Chondrocyte (in vitro differentiated cells): ENCODE data around the gene FBLN5. TPM values are rescaled to one million over a fixed set of nuclear protein-coding genes. Genes with fewer than 3 reads are reported as not detected.

Experiments used
- DNase-seq: peaks from one replicate; pipeline ENCODE4 v3.0.0; 2021; ENCODE audit warnings: mixed read lengths, low spot score
- H3K27ac Mint-ChIP-seq: one replicate; pipeline ENCODE4 v1.8.0; 2021; ENCODE audit warnings: mild to moderate bottlenecking, moderate library complexity, mixed read lengths; ENCODE audit not compliant: unreplicated experiment
- H3K27me3 Mint-ChIP-seq: 2 replicates; pipeline ENCODE4 v1.8.0; 2021; ENCODE audit warnings: low read depth, mixed read lengths
- H3K36me3 Mint-ChIP-seq: 2 replicates; pipeline ENCODE4 v1.8.0; 2021; ENCODE audit warnings: low read depth, mixed read lengths
- H3K4me1 Mint-ChIP-seq: 2 replicates; pipeline ENCODE4 v1.8.0; 2021; ENCODE audit warnings: low read depth, mild to moderate bottlenecking, mixed read lengths
- H3K4me3 Mint-ChIP-seq: one replicate; pipeline ENCODE4 v1.8.0; 2021; ENCODE audit warnings: mild to moderate bottlenecking, moderate library complexity, mixed read lengths; ENCODE audit not compliant: unreplicated experiment
- H3K9me3 Mint-ChIP-seq: 2 replicates; pipeline ENCODE4 v1.8.0; 2021; ENCODE audit warnings: low read depth, mixed read lengths
- CTCF ChIP-seq: fragments of 200-600 bp; sonication (generic); IDR thresholded peaks from 2 replicates; pipeline ENCODE4 v1.5.0; 2021; ENCODE audit warnings: antibody characterized with exemption, mild to moderate bottlenecking, moderate library complexity
- total RNA-seq: library from RNA; stranded (reverse); gene quantifications from 3 replicates; pipeline ENCODE4 v1.2.1, GENCODE V29; 2021

FBLN5 gene
- total RNA-seq, 1 donor from 2014 or later, result 1,232 TPM

DNA sequence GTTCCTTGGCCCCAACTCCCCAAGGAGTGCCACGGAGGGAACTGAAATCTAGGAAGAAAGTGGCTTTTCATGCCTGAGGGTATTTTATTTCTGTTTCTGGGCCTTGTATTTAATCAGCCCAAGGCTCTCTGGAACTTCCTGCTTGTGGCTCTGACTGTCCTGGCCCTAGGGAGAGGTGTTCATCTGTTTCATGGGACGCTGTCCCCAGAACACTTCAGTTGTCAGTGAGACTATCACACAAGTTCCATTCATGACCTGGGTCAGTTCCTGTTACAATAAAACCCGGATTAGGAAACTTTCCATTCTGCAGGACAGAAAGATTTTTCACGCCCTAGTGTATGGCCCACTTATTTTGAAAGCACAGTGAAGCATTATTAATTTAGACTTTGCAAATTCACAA, 61.7 kb downstream of the FBLN5 start:
- H3K27me3 Mint-ChIP-seq, result no peaks in the 10 kb centered on the region
- H3K27ac Mint-ChIP-seq, result peak overlapping the region; percentile 62
- H3K9me3 Mint-ChIP-seq, result no peaks in the 10 kb centered on the region
- peaks cover 55% of the 10 kb centered on the region for H3K36me3 Mint-ChIP-seq
- DNase-seq, result no peak
- H3K4me1 Mint-ChIP-seq, result peaks cover 52% of the 10 kb centered on the region
- no peak for TF ChIP-seq CTCF
- H3K4me3 Mint-ChIP-seq, result no peak overlapping the region

DNA sequence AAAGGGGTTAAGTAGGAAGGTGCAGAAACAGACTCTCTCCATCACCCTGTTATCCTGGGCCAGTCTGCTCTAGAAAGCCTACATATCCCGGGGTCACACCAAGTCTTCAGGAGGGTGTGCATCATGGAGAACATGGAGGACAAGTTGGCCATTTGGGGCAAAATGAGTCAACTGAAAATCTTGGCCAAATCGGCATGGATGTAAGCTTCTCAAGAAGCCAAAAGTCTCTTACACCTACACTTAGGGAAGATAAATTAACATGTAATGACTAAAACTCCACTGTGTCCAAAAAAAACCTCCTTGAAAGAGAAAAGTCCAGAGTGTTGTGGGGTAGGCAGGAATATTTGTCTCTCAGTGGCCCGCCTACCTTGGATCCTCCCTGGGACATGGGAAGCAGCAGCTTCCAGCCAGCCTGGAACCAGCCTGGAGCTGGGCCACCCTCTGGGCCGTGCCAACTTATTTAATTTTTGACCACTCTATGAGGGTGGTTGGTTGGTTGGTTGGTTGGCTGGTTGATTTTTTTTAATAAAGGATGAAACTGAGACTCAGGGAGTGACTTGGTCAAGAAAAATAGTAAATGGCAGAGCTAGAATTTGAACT, 62.3 kb downstream of the FBLN5 start:
- no peaks in the 10 kb centered on the region for H3K9me3 Mint-ChIP-seq
- H3K27me3 Mint-ChIP-seq, result no peaks in the 10 kb centered on the region
- peaks cover 48% of the 10 kb centered on the region for H3K4me1 Mint-ChIP-seq
- H3K36me3 Mint-ChIP-seq, result peaks cover 58% of the 10 kb centered on the region
- no peak for TF ChIP-seq CTCF
- H3K4me3 Mint-ChIP-seq, result no peak overlapping the region
- DNase-seq, result no peak
- peak overlapping the region; percentile 77 for H3K27ac Mint-ChIP-seq

DNA sequence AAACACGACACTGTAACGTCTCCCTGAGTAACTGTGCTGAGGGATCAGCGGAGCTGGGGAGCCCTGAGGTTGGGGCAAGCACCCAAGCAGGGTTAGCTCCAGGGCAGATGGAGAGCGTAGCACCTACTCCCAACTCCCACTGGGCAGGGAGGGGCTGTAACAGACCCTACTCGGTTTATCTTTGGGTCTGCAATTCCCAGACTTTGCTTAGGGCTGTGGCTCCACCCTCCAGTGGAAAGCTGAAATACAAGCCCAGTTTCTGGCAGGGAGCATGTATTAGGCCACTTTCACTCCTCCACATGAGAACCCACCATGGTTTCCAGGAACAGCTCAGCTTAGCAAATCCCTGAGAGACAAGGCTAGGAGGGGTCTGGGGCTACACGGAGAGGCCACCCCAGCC, 62.8 kb downstream of the FBLN5 start:
- peaks cover 44% of the 10 kb centered on the region for H3K4me1 Mint-ChIP-seq

GRCh38 chr14:91883753-91884152, 63.7 kb downstream of the FBLN5 start:
- no peaks in the 10 kb centered on the region for H3K27me3 Mint-ChIP-seq
- TF ChIP-seq CTCF, result no peak
- DNase-seq, result no peak
- H3K36me3 Mint-ChIP-seq, result peaks cover 71% of the 10 kb centered on the region
- H3K27ac Mint-ChIP-seq, result peak overlapping the region; percentile 51
- no peaks in the 10 kb centered on the region for H3K9me3 Mint-ChIP-seq
- H3K4me1 Mint-ChIP-seq, result peaks cover 40% of the 10 kb centered on the region
- no peak overlapping the region for H3K4me3 Mint-ChIP-seq

More for the DNA sequence above, 62.8 kb downstream of the FBLN5 start:
- no peaks in the 10 kb centered on the region for H3K27me3 Mint-ChIP-seq
- H3K27ac Mint-ChIP-seq, result peak overlapping the region; percentile 77
- H3K9me3 Mint-ChIP-seq, result no peaks in the 10 kb centered on the region
- H3K36me3 Mint-ChIP-seq, result peaks cover 63% of the 10 kb centered on the region
- no peak for DNase-seq
- TF ChIP-seq CTCF, result no peak
- H3K4me3 Mint-ChIP-seq, result no peak overlapping the region

DNA sequence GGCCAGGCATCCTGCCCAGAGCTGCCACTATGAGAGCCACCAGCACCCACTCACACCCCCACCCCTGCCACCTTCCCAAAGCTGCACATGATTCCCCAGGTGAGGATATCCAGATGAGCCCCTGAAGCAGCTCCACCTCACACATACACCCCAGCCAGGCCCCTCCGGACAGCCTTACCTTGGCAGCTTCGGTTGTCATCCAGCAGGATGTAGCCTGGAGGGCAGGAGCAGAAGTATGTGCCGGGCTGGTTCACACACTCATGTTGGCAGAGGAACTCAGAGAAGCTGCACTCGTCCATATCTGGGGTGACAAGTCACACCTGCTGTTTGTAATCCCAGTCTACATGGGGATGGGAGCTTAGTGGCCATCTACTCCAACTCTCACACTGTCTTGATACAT, 64.7 kb downstream of the FBLN5 start:
- Mint-ChIP-seq H3K36me3 (peaks cover 78% of the 10 kb centered on the region), H3K27me3 (no peaks in the 10 kb centered on the region)
- no peak for TF ChIP-seq CTCF

More for the DNA sequence above, 64.7 kb downstream of the FBLN5 start:
- Mint-ChIP-seq H3K4me1 (peaks cover 36% of the 10 kb centered on the region), H3K9me3 (no peaks in the 10 kb centered on the region), H3K4me3 (no peak overlapping the region), H3K27ac (peak overlapping the region; percentile 36)
- DNase-seq, result no peak
